BLaER1 treated with 17β-estradiol and CSF1 and Interleukin-3, amounts not matched to agents 10 nM and 100 nM (cell line): Measurements from ENCODE around the gene PAIP1.

Experiments used
- H3K27ac ChIP-seq, 11 experiments: shearing (Covaris generic); formaldehyde crosslinking; 2 replicates each; pipeline ENCODE4 v1.8.1; 2022
- H3K27me3 ChIP-seq, 11 experiments: shearing (Covaris generic); formaldehyde crosslinking; 2 replicates each; pipeline ENCODE4 v1.8.1; 2022
- H3K36me3 ChIP-seq, 11 experiments: shearing (Covaris generic); formaldehyde crosslinking; 2 replicates each; pipeline ENCODE4 v1.8.1; 2022
- H3K4me1 ChIP-seq, 10 experiments: shearing (Covaris generic); formaldehyde crosslinking; 2 replicates each; pipeline ENCODE4 v1.8.1; 2022
- H3K4me2 ChIP-seq, 11 experiments: shearing (Covaris generic); formaldehyde crosslinking; 2 replicates each; pipeline ENCODE4 v1.8.1; 2022
- H3K4me3 ChIP-seq, 10 experiments: shearing (Covaris generic); formaldehyde crosslinking; 2 replicates each; pipeline ENCODE4 v1.8.1; 2022
- H3K9ac ChIP-seq, 11 experiments: shearing (Covaris generic); formaldehyde crosslinking; 2 replicates each; pipeline ENCODE4 v1.8.1; 2022
- H3K9me3 ChIP-seq, 11 experiments: shearing (Covaris generic); formaldehyde crosslinking; replicated peaks in 1 of 11; 2 replicates each; pipeline ENCODE4 v1.8.1; 2022
- H4K20me1 ChIP-seq, 11 experiments: shearing (Covaris generic); formaldehyde crosslinking; 2 replicates each; pipeline ENCODE4 v1.8.1; 2022
- Cebpa-rat ChIP-seq, 11 experiments: shearing (Covaris generic); IDR thresholded peaks; 2 replicates each; pipeline ENCODE4 v1.8.1; 2022

The PAIP1 gene

DNA sequence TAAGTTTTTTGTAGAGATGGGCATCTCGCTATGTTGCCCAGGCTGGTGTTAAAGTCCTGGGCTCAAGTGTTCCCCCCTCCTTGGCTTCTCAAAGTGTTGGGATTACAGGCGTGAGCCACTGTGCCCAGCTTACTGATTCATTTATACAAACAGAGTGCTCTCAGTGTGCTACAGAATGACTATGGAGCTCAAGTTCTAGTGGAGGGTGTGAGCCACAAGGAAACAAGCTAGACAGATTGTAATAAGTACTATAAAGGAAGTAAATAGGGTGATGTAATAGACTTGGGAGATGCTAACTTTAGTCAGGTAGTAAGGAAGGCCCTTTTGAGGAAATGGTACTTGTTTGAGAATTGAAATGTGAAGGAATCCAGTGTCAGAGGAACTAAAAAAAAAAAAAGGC lies 71.5 kb downstream of the PAIP1 start:
- Histone ChIP-seq H3K9ac (peak overlapping the region in 4 of 11 experiments; percentile 20 to 96 (median 92); a peak in 6 of 22 replicates), H3K9me3 (no peaks in the 10 kb centered on the region), H3K36me3 (peaks cover 12 to 38% (median 24%) of the 10 kb centered on the region in 11 experiments; a peak in 21 of 22 replicates), H3K27me3 (no peaks in the 10 kb centered on the region), H3K4me2 (peak overlapping the region; percentile 69 to 94 (median 78)), H3K4me3 (no peak overlapping the region), H3K27ac (peak overlapping the region in 10 of 11 experiments; percentile 93 to 98 (median 96); a peak in 19 of 22 replicates), H4K20me1 (no peaks in the 10 kb centered on the region), H3K4me1 (peaks cover 32 to 39% (median 34%) of the 10 kb centered on the region in 10 experiments)
- no peak for TF ChIP-seq Cebpa-rat (IDR thresholded peaks at IDR 0.05)

DNA sequence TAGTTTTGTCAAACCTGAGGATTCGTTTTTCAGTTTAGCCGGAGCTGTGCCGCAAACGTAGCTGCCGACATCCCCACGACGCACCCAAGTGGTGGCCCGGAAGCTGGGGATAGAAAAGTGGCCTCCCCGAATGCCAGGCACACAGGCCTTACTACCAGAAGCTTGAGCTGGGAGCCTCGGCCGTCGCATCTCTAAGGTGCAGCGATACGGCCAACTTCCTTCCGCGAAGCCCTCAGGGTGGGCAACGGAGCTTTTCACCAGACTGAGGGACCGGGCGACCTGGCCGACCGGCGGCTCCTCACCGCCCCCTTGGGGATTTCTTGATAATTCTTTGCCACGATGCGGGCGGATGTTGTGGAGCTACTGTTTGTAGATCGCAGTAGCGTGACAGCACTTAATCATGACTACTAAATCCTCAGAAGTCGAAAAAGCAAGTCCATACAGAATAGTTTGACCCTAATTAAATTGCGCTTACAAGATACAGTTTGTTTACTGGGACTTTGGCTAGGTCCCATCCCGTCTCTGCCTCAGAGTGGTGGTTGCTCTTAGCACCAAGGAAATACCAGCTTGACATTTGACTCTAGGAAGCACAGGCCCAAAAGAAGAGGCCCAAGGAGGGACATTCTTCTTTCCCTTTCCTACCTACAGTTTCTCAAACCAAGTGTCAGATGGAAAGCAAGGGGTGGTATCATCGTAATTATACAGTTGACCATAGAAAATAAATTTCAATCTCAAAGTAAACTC lies 72.6 kb downstream of the PAIP1 start:
- H3K4me3 ChIP-seq, result peak overlapping the region; percentile 66 to 91 (median 80)
- peak overlapping the region; percentile 85 to 99 (median 95) for H3K9ac ChIP-seq
- H3K27me3 ChIP-seq, result no peaks in the 10 kb centered on the region
- H4K20me1 ChIP-seq, result no peaks in the 10 kb centered on the region
- H3K27ac ChIP-seq, result peak overlapping the region; percentile 82 to 98 (median 96)
- H3K4me1 ChIP-seq, result peaks cover 32 to 39% (median 34%) of the 10 kb centered on the region in 10 experiments
- TF ChIP-seq Cebpa-rat (IDR thresholded peaks at IDR 0.05), result no peak
- peak overlapping the region; percentile 69 to 94 (median 78) for H3K4me2 ChIP-seq
- peaks cover 3 to 27% (median 15%) of the 10 kb centered on the region in 11 experiments; a peak in 20 of 22 replicates for H3K36me3 ChIP-seq
- no peaks in the 10 kb centered on the region for H3K9me3 ChIP-seq

- Histone ChIP-seq H3K4me2 (peak within 1 kb of the TSS; percentile 69 to 94 (median 86)), H3K27ac (peak within 1 kb of the TSS; percentile 82 to 98 (median 96)), H3K4me1 (peaks cover 32 to 39% (median 34%) of the 10 kb centered on the region in 10 experiments), H3K36me3 (peaks cover 0 to 19% (median 7%) of the 10 kb centered on the region in 11 experiments; a peak in 17 of 22 replicates), H4K20me1 (no peaks in the 10 kb centered on the region), H3K4me3 (peak within 1 kb of the TSS; percentile 66 to 91 (median 80)), H3K9me3 (no peaks in the 10 kb centered on the region), H3K27me3 (no peaks in the 10 kb centered on the region), H3K9ac (peak within 1 kb of the TSS; percentile 85 to 99 (median 95))
- peak in 9 of 11 experiments; percentile 41 to 92 (median 78); a peak in 14 of 22 replicates for TF ChIP-seq Cebpa-rat (IDR thresholded peaks at IDR 0.05)
Observed at GRCh38 chr5:43483298-43484105, 73.4 kb downstream of the PAIP1 start, which contains the start of gene TMEM267. TSS of gene TMEM267 (minus strand) at chr5:43483865. CDS start at chr5:43453969, 29,896 bp downstream.

GRCh38 chr5:43482490-43483297 lies 74.2 kb downstream of the PAIP1 start:
- Histone ChIP-seq H3K9me3 (no peaks in the 10 kb centered on the region), H3K4me2 (peak overlapping the region; percentile 69 to 94 (median 78)), H3K36me3 (peaks cover 0 to 17% (median under 1%) of the 10 kb centered on the region in 11 experiments; a peak in 6 of 22 replicates), H4K20me1 (no peaks in the 10 kb centered on the region), H3K9ac (peak overlapping the region; percentile 85 to 99 (median 95)), H3K27ac (peak overlapping the region; percentile 82 to 98 (median 96)), H3K4me1 (peaks cover 32 to 40% (median 34%) of the 10 kb centered on the region in 10 experiments), H3K4me3 (peak overlapping the region; percentile 66 to 91 (median 80)), H3K27me3 (no peaks in the 10 kb centered on the region)
- no peak; a peak in 2 of 22 replicates for TF ChIP-seq Cebpa-rat (IDR thresholded peaks at IDR 0.05)
